ENCODE results near the gene METTL25. TPM values are rescaled to one million over a fixed set of nuclear protein-coding genes. Genes with fewer than 3 reads are reported as not detected.
A peak's percentile ranks its signal among the peaks of the same experiment; 100 is the strongest.

Gene METTL25, protein sequence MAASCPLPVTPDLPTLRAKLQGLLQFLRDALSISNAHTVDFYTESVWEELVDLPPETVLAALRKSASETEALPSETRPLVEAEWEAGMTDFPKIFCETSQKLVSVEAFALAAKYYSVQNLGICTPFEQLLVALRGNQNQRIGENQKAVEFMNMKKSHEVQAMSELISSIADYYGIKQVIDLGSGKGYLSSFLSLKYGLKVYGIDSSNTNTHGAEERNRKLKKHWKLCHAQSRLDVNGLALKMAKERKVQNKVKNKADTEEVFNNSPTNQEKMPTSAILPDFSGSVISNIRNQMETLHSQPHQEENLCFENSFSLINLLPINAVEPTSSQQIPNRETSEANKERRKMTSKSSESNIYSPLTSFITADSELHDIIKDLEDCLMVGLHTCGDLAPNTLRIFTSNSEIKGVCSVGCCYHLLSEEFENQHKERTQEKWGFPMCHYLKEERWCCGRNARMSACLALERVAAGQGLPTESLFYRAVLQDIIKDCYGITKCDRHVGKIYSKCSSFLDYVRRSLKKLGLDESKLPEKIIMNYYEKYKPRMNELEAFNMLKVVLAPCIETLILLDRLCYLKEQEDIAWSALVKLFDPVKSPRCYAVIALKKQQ
- total RNA-seq (2014; rRNA removed; shearing (Covaris generic)) (6.1 and 7.6 TPM in 2 replicates), polyA plus RNA-seq (2016; fragmentation: Nextera tagmentation; extraction: Ambion mirVana) (14.3 and 14.6 TPM in 2 replicates)
- long read RNA-seq, partial matches to known transcripts, result 0 of 4 reads
- long read RNA-seq, other reads (novel, unspliced or antisense), result 2 of 4 reads

DNA sequence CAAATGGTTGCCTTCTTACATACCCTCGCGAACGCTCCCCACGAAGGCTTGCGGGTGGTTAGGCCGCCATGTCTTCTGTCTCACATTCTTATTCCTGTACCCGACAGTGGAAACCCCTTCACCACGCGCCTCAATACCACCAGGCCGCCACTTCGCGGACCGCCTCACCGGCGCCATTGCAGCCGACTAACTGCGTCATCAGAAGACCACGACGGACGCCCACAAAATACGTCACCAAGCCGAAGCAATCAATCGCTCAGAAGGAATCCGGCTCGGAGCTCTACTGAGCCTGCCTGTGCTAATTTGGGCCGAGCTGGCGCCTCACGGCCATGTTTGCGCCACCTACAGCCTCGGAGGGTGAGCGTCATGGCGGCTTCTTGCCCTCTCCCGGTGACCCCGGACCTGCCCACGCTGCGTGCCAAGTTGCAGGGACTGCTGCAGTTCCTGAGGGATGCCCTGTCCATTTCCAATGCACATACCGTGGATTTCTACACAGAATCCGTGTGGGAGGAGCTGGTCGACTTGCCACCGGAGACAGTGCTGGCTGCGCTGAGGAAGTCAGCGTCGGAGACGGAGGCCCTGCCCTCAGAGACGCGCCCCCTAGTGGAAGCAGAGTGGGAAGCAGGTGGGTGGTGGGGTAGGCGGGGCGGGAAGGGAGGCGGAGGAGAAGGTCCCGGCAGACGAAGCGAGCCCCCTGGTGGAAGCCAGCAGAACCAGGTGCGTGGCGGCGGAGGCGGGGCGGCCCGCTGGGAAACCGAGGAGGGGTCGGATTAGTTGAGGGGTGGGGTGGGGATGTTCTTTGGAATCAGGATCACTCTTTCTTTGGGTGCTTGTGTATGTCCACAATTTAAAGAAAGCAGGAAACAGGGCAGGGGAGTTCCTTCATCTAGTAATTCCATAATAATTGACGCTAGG, at the start of gene METTL25, which contains the start of gene CCDC59:
Gene METTL25 (plus strand): TSS at position 330 of the 915 bp plus-strand sequence. CDS start 37 bp downstream, at position 367.
Gene CCDC59 (minus strand): TSS at position 188 of the 915 bp plus-strand sequence. CDS start 11 bp downstream, at position 177.
- DNase-seq (ENCODE audit: low spot score) (peak; percentile 98), ATAC-seq (peak; percentile 89)
- H3K36me3 ChIP-seq (ENCODE audit: insufficient read depth), result peaks cover 27% of the 10 kb centered on the region; the same call in 1 of the 2 replicates
- peak within 1 kb of the TSS; percentile 95; the same call in 1 of the 2 replicates for H2AFZ ChIP-seq
- H3K27me3 ChIP-seq (ENCODE audit: insufficient read depth), result no peaks in the 10 kb centered on the region
- Mint-ChIP-seq H3K36me3 (ENCODE audit: low read depth) (peaks cover 57% of the 10 kb centered on the region), H3K27me3 (ENCODE audit: insufficient read depth, low read depth, poor library complexity) (peaks cover 7% of the 10 kb centered on the region), H3K4me3 (peak within 1 kb of the TSS; percentile 100), H3K9me3 (no peaks in the 10 kb centered on the region; the same call in 2 of the 3 replicates), H3K27ac (peak within 1 kb of the TSS; percentile 100), H3K4me1 (peaks cover 25% of the 10 kb centered on the region; the same call in 2 of the 3 replicates)
- H4K20me1 ChIP-seq (replicated peaks; ENCODE audit: insufficient read depth), result no peaks in the 10 kb centered on the region
- peak within 1 kb of the TSS; percentile 91 for H3K27ac ChIP-seq (ENCODE audit: low read depth)
- TF ChIP-seq POLR2AphosphoS5 (IDR thresholded peaks at IDR 0.05; ENCODE audit: low read depth), result peak; percentile 90
- TF ChIP-seq, protein P1, sequence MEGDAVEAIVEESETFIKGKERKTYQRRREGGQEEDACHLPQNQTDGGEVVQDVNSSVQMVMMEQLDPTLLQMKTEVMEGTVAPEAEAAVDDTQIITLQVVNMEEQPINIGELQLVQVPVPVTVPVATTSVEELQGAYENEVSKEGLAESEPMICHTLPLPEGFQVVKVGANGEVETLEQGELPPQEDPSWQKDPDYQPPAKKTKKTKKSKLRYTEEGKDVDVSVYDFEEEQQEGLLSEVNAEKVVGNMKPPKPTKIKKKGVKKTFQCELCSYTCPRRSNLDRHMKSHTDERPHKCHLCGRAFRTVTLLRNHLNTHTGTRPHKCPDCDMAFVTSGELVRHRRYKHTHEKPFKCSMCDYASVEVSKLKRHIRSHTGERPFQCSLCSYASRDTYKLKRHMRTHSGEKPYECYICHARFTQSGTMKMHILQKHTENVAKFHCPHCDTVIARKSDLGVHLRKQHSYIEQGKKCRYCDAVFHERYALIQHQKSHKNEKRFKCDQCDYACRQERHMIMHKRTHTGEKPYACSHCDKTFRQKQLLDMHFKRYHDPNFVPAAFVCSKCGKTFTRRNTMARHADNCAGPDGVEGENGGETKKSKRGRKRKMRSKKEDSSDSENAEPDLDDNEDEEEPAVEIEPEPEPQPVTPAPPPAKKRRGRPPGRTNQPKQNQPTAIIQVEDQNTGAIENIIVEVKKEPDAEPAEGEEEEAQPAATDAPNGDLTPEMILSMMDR (conservative IDR thresholded peaks at IDR 0.05; ENCODE audit: low read depth in 2 of 2), result peak; percentile 84 to 95
- TF ChIP-seq, protein P2, sequence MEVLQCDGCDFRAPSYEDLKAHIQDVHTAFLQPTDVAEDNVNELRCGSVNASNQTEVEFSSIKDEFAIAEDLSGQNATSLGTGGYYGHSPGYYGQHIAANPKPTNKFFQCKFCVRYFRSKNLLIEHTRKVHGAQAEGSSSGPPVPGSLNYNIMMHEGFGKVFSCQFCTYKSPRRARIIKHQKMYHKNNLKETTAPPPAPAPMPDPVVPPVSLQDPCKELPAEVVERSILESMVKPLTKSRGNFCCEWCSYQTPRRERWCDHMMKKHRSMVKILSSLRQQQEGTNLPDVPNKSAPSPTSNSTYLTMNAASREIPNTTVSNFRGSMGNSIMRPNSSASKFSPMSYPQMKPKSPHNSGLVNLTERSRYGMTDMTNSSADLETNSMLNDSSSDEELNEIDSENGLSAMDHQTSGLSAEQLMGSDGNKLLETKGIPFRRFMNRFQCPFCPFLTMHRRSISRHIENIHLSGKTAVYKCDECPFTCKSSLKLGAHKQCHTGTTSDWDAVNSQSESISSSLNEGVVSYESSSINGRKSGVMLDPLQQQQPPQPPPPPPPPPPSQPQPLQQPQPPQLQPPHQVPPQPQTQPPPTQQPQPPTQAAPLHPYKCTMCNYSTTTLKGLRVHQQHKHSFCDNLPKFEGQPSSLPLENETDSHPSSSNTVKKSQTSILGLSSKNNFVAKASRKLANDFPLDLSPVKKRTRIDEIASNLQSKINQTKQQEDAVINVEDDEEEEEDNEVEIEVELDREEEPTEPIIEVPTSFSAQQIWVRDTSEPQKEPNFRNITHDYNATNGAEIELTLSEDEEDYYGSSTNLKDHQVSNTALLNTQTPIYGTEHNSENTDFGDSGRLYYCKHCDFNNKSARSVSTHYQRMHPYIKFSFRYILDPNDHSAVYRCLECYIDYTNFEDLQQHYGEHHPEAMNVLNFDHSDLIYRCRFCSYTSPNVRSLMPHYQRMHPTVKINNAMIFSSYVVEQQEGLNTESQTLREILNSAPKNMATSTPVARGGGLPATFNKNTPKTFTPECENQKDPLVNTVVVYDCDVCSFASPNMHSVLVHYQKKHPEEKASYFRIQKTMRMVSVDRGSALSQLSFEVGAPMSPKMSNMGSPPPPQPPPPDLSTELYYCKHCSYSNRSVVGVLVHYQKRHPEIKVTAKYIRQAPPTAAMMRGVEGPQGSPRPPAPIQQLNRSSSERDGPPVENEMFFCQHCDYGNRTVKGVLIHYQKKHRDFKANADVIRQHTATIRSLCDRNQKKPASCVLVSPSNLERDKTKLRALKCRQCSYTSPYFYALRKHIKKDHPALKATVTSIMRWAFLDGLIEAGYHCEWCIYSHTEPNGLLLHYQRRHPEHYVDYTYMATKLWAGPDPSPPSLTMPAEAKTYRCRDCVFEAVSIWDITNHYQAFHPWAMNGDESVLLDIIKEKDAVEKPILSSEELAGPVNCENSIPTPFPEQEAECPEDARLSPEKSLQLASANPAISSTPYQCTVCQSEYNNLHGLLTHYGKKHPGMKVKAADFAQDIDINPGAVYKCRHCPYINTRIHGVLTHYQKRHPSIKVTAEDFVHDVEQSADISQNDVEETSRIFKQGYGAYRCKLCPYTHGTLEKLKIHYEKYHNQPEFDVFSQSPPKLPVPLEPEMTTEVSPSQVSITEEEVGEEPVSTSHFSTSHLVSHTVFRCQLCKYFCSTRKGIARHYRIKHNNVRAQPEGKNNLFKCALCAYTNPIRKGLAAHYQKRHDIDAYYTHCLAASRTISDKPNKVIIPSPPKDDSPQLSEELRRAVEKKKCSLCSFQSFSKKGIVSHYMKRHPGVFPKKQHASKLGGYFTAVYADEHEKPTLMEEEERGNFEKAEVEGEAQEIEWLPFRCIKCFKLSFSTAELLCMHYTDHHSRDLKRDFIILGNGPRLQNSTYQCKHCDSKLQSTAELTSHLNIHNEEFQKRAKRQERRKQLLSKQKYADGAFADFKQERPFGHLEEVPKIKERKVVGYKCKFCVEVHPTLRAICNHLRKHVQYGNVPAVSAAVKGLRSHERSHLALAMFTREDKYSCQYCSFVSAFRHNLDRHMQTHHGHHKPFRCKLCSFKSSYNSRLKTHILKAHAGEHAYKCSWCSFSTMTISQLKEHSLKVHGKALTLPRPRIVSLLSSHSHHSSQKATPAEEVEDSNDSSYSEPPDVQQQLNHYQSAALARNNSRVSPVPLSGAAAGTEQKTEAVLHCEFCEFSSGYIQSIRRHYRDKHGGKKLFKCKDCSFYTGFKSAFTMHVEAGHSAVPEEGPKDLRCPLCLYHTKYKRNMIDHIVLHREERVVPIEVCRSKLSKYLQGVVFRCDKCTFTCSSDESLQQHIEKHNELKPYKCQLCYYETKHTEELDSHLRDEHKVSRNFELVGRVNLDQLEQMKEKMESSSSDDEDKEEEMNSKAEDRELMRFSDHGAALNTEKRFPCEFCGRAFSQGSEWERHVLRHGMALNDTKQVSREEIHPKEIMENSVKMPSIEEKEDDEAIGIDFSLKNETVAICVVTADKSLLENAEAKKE (CRISPR knock-in tag; IDR thresholded peaks at IDR 0.05), result no peak
- TF ChIP-seq, protein P3, sequence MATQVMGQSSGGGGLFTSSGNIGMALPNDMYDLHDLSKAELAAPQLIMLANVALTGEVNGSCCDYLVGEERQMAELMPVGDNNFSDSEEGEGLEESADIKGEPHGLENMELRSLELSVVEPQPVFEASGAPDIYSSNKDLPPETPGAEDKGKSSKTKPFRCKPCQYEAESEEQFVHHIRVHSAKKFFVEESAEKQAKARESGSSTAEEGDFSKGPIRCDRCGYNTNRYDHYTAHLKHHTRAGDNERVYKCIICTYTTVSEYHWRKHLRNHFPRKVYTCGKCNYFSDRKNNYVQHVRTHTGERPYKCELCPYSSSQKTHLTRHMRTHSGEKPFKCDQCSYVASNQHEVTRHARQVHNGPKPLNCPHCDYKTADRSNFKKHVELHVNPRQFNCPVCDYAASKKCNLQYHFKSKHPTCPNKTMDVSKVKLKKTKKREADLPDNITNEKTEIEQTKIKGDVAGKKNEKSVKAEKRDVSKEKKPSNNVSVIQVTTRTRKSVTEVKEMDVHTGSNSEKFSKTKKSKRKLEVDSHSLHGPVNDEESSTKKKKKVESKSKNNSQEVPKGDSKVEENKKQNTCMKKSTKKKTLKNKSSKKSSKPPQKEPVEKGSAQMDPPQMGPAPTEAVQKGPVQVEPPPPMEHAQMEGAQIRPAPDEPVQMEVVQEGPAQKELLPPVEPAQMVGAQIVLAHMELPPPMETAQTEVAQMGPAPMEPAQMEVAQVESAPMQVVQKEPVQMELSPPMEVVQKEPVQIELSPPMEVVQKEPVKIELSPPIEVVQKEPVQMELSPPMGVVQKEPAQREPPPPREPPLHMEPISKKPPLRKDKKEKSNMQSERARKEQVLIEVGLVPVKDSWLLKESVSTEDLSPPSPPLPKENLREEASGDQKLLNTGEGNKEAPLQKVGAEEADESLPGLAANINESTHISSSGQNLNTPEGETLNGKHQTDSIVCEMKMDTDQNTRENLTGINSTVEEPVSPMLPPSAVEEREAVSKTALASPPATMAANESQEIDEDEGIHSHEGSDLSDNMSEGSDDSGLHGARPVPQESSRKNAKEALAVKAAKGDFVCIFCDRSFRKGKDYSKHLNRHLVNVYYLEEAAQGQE (IDR thresholded peaks at IDR 0.05; ENCODE audit: unreplicated experiment), result peak; percentile 1
- TF ChIP-seq CREB1 (CRISPR knock-in tag; IDR thresholded peaks at IDR 0.05; ENCODE audit: low read depth), result peak; percentile 100
- TF ChIP-seq, protein P4, sequence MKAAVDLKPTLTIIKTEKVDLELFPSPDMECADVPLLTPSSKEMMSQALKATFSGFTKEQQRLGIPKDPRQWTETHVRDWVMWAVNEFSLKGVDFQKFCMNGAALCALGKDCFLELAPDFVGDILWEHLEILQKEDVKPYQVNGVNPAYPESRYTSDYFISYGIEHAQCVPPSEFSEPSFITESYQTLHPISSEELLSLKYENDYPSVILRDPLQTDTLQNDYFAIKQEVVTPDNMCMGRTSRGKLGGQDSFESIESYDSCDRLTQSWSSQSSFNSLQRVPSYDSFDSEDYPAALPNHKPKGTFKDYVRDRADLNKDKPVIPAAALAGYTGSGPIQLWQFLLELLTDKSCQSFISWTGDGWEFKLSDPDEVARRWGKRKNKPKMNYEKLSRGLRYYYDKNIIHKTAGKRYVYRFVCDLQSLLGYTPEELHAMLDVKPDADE (IDR thresholded peaks at IDR 0.05), result peak; percentile 93
- no peak for TF ChIP-seq EZH2 (IDR thresholded peaks at IDR 0.05; ENCODE audit: low read depth, unreplicated experiment)
- peaks cover 72% of the 10 kb centered on the region for H3K79me2 ChIP-seq (replicated peaks; ENCODE audit: insufficient read depth)
- no peaks in the 10 kb centered on the region for H3K9me2 ChIP-seq (ENCODE audit: insufficient read depth)
- peak within 1 kb of the TSS; percentile 95 for H3K4me2 ChIP-seq
- H3K4me1 ChIP-seq (ENCODE audit: insufficient read depth), result peaks cover 22% of the 10 kb centered on the region
- H3K4me3 ChIP-seq, result peak within 1 kb of the TSS; percentile 96
- H3F3A ChIP-seq (replicated peaks; ENCODE audit: low read depth), result no peaks in the 10 kb centered on the region
